Measurements from ENCODE around the gene CDX1.

CDX1 gene

DNA sequence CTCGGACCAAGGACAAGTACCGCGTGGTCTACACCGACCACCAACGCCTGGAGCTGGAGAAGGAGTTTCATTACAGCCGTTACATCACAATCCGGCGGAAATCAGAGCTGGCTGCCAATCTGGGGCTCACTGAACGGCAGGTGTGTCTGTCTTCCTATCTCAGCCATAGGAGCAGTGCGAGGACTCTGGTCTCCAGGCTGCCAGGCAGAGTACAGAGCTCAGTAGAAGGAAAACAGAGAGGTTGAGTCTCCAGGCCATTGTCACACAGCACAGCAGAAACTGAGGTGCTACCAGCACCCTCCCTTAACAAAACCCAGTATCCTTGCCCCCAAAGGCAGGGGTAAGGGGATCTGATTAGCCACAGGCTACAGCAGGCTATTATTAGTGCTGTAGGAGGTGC is 16.2 kb downstream of the CDX1 start:
- no peak overlapping the region for H3K4me3 ChIP-seq (ENCODE audit: control insufficient read depth, low read depth, low read length)
- no peak for TF ChIP-seq CTCF (IDR thresholded peaks at IDR 0.05; ENCODE audit: control insufficient read depth, insufficient read depth, low read depth, low read length, missing control alignments)
- no peak for DNase-seq (ENCODE audit: low read depth)

- H3K4me3 ChIP-seq (ENCODE audit: control insufficient read depth, low read depth, low read length), result no peak overlapping the region
- no peak for DNase-seq (ENCODE audit: low read depth)
- TF ChIP-seq CTCF (IDR thresholded peaks at IDR 0.05; ENCODE audit: control insufficient read depth, insufficient read depth, low read depth, low read length, missing control alignments), result no peak
Observed at GRCh38 chr5:150183436-150183835, 16.9 kb downstream of the CDX1 start.

DNA sequence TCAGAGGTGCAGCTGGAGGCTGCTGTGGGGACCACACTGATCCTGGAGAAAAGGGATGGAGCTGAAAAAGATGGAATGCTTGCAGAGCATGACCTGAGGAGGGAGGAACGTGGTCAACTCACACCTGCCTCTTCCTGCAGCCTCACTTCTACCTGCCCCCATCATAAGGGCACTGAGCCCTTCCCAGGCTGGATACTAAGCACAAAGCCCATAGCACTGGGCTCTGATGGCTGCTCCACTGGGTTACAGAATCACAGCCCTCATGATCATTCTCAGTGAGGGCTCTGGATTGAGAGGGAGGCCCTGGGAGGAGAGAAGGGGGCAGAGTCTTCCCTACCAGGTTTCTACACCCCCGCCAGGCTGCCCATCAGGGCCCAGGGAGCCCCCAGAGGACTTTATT is 17.4 kb downstream of the CDX1 start:
- no peak for DNase-seq (ENCODE audit: low read depth)
- H3K4me3 ChIP-seq (ENCODE audit: control insufficient read depth, low read depth, low read length), result no peak overlapping the region
- no peak for TF ChIP-seq CTCF (IDR thresholded peaks at IDR 0.05; ENCODE audit: control insufficient read depth, insufficient read depth, low read depth, low read length, missing control alignments)

DNA sequence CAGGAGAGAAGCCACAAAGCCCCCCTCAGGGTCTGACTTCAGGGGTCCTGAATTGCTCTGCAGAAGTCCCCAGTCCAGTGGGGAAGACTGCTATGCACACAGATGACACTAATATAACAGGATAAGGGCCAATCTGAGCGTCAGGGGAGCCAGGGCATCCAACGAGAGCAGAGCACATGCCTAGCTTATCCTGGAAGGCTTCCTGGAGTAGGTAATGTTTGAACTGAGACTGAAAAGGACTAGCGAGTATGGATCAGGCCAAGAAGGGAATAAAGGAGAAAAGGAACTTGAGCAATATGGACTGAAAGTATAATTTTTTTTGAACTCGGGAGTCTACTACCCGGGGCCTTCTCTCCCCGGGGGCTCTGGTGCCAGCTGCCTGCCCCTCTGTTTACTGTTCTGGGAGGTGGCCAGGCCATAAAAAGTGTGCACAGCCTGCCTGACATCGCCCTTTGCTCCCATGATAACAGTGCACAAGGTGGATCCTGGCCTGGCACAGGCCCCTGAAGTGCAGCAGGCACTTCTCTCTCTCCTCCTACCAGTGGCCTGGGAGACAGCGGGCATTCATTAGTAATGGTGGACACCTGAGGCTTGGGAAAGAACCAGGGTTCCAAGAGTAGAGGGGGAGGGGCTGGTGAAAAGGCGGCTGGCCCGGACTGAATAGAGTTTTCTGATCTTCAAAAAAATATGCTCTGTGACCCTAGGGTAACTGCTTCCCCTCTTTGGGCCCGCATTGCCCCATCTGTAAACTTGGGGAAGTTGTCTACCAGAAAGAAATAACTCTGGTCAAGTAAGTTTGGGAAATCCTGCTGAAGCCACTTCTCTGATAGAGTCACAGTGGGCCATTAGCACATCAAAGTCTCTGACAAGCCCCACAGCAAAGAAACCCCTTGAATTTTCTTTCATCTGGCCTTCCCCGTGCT is 18.7 kb downstream of the CDX1 start:
- H3K4me3 ChIP-seq (ENCODE audit: control insufficient read depth, low read depth, low read length), result no peak overlapping the region
- DNase-seq (ENCODE audit: low read depth), result no peak
- TF ChIP-seq CTCF (IDR thresholded peaks at IDR 0.05; ENCODE audit: control insufficient read depth, insufficient read depth, low read depth, low read length, missing control alignments), result no peak

DNA sequence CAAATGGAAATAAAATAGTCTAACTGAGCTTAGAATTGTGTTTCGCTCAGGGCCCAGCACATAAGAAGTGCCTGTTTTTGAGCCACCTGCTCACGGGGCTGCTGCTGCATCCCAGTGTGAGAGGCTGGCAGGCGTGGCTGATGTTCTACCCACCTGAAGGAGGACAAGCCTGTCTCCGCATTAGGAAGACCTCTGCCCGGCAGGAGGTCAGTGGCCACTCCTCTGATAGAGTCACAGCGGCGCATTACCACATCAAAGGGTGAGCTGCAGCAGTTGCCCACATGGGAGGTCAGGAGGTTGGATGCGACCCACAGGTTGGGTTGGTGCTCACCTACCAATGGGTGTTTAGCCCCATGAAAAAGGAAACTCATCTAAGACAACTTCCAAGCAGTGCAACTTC is 19.6 kb downstream of the CDX1 start:
- DNase-seq (ENCODE audit: low read depth), result no peak
- H3K4me3 ChIP-seq (ENCODE audit: control insufficient read depth, low read depth, low read length), result no peak overlapping the region
- no peak for TF ChIP-seq CTCF (IDR thresholded peaks at IDR 0.05; ENCODE audit: control insufficient read depth, insufficient read depth, low read depth, low read length, missing control alignments)

- H3K4me3 ChIP-seq (ENCODE audit: control insufficient read depth, low read depth, low read length), result no peak overlapping the region
- no peak for TF ChIP-seq CTCF (IDR thresholded peaks at IDR 0.05; ENCODE audit: control insufficient read depth, insufficient read depth, low read depth, low read length, missing control alignments)
- no peak for DNase-seq (ENCODE audit: low read depth)
Observed at GRCh38 chr5:150186897-150187296, 20.3 kb downstream of the CDX1 start.

All from AG09309 (cell line).